Stomach (tissue), 4 donors: Measurements from ENCODE around the gene PTPRD.

ENCODE experiments used
- CTCF ChIP-seq, 7 experiments: fragments of 450-650 bp in 4 of 7; fragments of 200-600 bp in 3 of 7; sonication (generic) in 3 of 7; IDR thresholded peaks; one replicate each; pipeline ENCODE4 v1.5.1; 2016 to 2019; ENCODE audit warnings: antibody characterized with exemption in 7 of 7, control low read depth in 2 of 7, mild to moderate bottlenecking in 1 of 7
- POLR2A ChIP-seq, 4 donors: fragments of 450-650 bp; IDR thresholded peaks; one replicate each; pipeline ENCODE4 v1.6.1; 2016; ENCODE audit warnings: antibody characterized with exemption in 4 of 4, control low read depth in 2 of 4, mild to moderate bottlenecking in 1 of 4, moderate library complexity in 1 of 4

GRCh38 chr9:9170439-9171134 is 1442.2 kb downstream of the PTPRD start:
- TF ChIP-seq POLR2A (IDR thresholded peaks at IDR 0.05) (no peak), CTCF (IDR thresholded peaks at IDR 0.05) (no peak)
